ENCODE measurements around the gene ATP5F1B. TPM values are rescaled to one million over a fixed set of nuclear protein-coding genes. Genes with fewer than 3 reads are reported as not detected.
A peak's percentile ranks its signal among the peaks of the same experiment; 100 is the strongest.

ATP5F1B gene
- total RNA-seq = 2,154 TPM
- long read RNA-seq, transcript ATP5F1B-208 (2 exons, 457 nt) = minor isoform, 5 of 1,262 reads
- long read RNA-seq, transcript ATP5F1B-201 (10 exons, 1,839 nt) = major isoform, 1,075 of 1,262 reads
- long read RNA-seq, partial matches to known transcripts = 143 of 1,262 reads
- long read RNA-seq, other reads (novel, unspliced or antisense) = 39 of 1,262 reads

GRCh38 chr12:56645717-56646446, at the start of gene ATP5F1B:
Gene ATP5F1B (minus strand): TSS chr12:56645984. CDS start chr12:56645963, 21 bp downstream.
- intact Hi-C loops (cut with DNase I) = loop anchor here (2.0 kb wide), 1 partner anchor 41 kb away; no protein-coding TSS in a partner anchor
- DNase-seq (ENCODE audit: low spot score) = peak; percentile 99

- intact Hi-C loops (cut with DNase I) = no loop called here
- no peak for DNase-seq (ENCODE audit: low spot score)
Measured at GRCh38 chr12:56694161-56694560, 48.4 kb upstream of the ATP5F1B start.

- no peak for DNase-seq (ENCODE audit: low spot score)
- intact Hi-C loops (cut with DNase I) = loop anchor here (1.0 to 2.0 kb wide), 2 partner anchors 37 to 52 kb away; partner anchors contain the start of gene NACA
Measured at GRCh38 chr12:56688846-56689109, 43.0 kb upstream of the ATP5F1B start.

GRCh38 chr12:56688129-56688845, 42.5 kb upstream of the ATP5F1B start, which contains the start of gene PTGES3:
Gene PTGES3 (minus strand): TSS chr12:56688284. CDS start chr12:56687999, 285 bp downstream.
- intact Hi-C loops (cut with DNase I) = loop anchor here (1.0 to 2.0 kb wide), 2 partner anchors 37 to 51 kb away; partner anchors contain the start of gene NACA
- peak; percentile 97 for DNase-seq (ENCODE audit: low spot score)

- peak; percentile 85 for DNase-seq (ENCODE audit: low spot score)
- intact Hi-C loops (cut with DNase I) = loop anchor here (1.0 to 2.0 kb wide), 3 partner anchors 38 to 51 kb away; partner anchors contain the start of genes ATP5F1B and NACA
Measured at GRCh38 chr12:56687223-56688128, 41.7 kb upstream of the ATP5F1B start.

GRCh38 chr12:56684745-56685359, 39.1 kb upstream of the ATP5F1B start:
- intact Hi-C loops (cut with DNase I) = no loop called here
- DNase-seq (ENCODE audit: low spot score) = no peak

- intact Hi-C loops (cut with DNase I) = no loop called here
- DNase-seq (ENCODE audit: low spot score) = no peak
Measured at GRCh38 chr12:56682323-56682722, 36.5 kb upstream of the ATP5F1B start.

GRCh38 chr12:56679883-56680575, 34.2 kb upstream of the ATP5F1B start:
- intact Hi-C loops (cut with DNase I) = no loop called here
- DNase-seq (ENCODE audit: low spot score) = no peak

- intact Hi-C loops (cut with DNase I) = no loop called here
- no peak for DNase-seq (ENCODE audit: low spot score)
Measured at GRCh38 chr12:56678852-56679251, 33.1 kb upstream of the ATP5F1B start.

GRCh38 chr12:56677680-56678079, 31.9 kb upstream of the ATP5F1B start:
- no peak for DNase-seq (ENCODE audit: low spot score)
- intact Hi-C loops (cut with DNase I) = no loop called here

GRCh38 chr12:56676851-56677580, 31.2 kb upstream of the ATP5F1B start:
- DNase-seq (ENCODE audit: low spot score) = no peak
- intact Hi-C loops (cut with DNase I) = no loop called here

GRCh38 chr12:56671608-56672007, 25.8 kb upstream of the ATP5F1B start:
- intact Hi-C loops (cut with DNase I) = no loop called here
- no peak for DNase-seq (ENCODE audit: low spot score)

GRCh38 chr12:56670836-56671235, 25.1 kb upstream of the ATP5F1B start:
- DNase-seq (ENCODE audit: low spot score) = no peak
- intact Hi-C loops (cut with DNase I) = no loop called here

- intact Hi-C loops (cut with DNase I) = no loop called here
- no peak for DNase-seq (ENCODE audit: low spot score)
Measured at GRCh38 chr12:56668197-56668457, 22.3 kb upstream of the ATP5F1B start.

- intact Hi-C loops (cut with DNase I) = no loop called here
Measured at GRCh38 chr12:56661979-56662638, 16.3 kb upstream of the ATP5F1B start.

GRCh38 chr12:56661560-56661959, 15.8 kb upstream of the ATP5F1B start:
- intact Hi-C loops (cut with DNase I) = no loop called here
- no peak for DNase-seq (ENCODE audit: low spot score)

More at GRCh38 chr12:56661979-56662638, 16.3 kb upstream of the ATP5F1B start:
- no peak for DNase-seq (ENCODE audit: low spot score)

GRCh38 chr12:56658921-56659320, 13.1 kb upstream of the ATP5F1B start:
- intact Hi-C loops (cut with DNase I) = no loop called here
- no peak for DNase-seq (ENCODE audit: low spot score)

Measured in cardiac septum (tissue), 1 donor.